A549 treated with Hydrocortisone at 1 μM for 4 hours (cell line): ENCODE data around the gene OR52M1. TPM values are rescaled to one million over a fixed set of nuclear protein-coding genes. Genes with fewer than 3 reads are reported as not detected.

Source experiments
- total RNA-seq: library from RNA; stranded (reverse); fragments of 200-300 nt; extraction: Qiagen RNA extraction; gene quantifications from 5 replicates; pipeline ENCODE4 v1.2.3, GENCODE V29; 2022

The OR52M1 gene, protein sequence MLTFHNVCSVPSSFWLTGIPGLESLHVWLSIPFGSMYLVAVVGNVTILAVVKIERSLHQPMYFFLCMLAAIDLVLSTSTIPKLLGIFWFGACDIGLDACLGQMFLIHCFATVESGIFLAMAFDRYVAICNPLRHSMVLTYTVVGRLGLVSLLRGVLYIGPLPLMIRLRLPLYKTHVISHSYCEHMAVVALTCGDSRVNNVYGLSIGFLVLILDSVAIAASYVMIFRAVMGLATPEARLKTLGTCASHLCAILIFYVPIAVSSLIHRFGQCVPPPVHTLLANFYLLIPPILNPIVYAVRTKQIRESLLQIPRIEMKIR
- not detected in 5 replicates for total RNA-seq

GRCh38 chr11:4544891-4545290, at the start of gene OR52M1:
Gene OR52M1, plus strand, starts transcription at chr11:4545191. Its CDS starts 0 bp downstream, at chr11:4545191.

DNA sequence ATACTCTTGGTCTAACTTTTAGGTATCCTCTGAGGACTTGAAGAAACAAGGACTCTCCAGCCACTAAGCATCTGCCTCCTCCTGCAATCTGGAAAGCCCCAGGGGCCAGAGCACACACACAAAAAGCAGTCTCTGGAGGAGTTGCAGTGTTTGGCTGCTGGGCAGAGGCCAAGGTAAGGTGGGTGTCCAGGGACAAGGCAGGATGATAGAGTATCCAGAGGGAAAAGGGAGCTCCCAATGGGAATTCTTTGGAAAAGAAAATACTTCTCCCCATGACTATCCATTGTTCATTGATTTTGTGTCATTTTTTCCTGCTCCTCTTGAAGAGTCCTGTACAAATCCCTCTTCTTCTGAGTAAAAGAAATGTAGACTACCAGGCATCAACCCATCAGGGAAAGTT, 36.5 kb downstream of the OR52M1 start, which contains the start of gene OR52I2:
Gene OR52I2 (plus strand): TSS at position 301 of the 400 bp plus-strand sequence.

DNA sequence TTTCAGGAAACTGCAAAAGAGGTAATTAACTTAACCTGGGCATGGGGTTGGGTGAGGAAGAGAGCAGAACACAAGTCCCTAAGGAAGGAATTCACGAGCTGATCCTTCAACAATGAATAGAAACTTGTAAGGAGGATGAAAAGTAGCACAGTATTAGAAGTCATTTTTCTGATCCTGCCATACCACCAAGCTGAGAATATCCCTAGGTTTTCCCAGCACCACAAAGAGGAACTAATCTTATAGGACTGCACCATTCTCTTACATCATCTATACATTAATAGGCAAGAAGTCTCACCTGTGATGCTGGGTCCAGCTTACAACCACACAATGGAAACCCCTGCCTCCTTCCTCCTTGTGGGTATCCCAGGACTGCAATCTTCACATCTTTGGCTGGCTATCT, 48.7 kb downstream of the OR52M1 start, which contains the start of gene OR52I1:
Gene OR52I1 (plus strand): TSS at position 301 of the 400 bp plus-strand sequence. CDS start 0 bp downstream, at position 301.

Other genes with a start within 250 kb of the OR52M1 start
- not detected in 5 replicates for gene OR52B4, start 176.8 kb upstream of the OR52M1 start, total RNA-seq
- 21.1 to 22.7 TPM (median 22.6 TPM) in 5 replicates for gene TRIM21, start 151.5 kb upstream of the OR52M1 start, total RNA-seq
- gene OR52K2, start 95.9 kb upstream of the OR52M1 start, total RNA-seq = not detected in 5 replicates
- not detected in 5 replicates for gene OR52K1, start 62.5 kb upstream of the OR52M1 start, total RNA-seq
- not detected in 5 replicates for gene OR52I2, start 36.6 kb downstream of the OR52M1 start, total RNA-seq
- not detected in 5 replicates for gene OR52I1, start 48.8 kb downstream of the OR52M1 start, total RNA-seq
- gene TRIM68, start 63.0 kb downstream of the OR52M1 start, total RNA-seq = 7.1 to 13.2 TPM (median 9.3 TPM) in 5 replicates
- not detected in 5 replicates for gene OR51D1, start 92.3 kb downstream of the OR52M1 start, total RNA-seq
- not detected in 5 replicates for gene OR51E1, start 98.8 kb downstream of the OR52M1 start, total RNA-seq
- not detected in 5 replicates for gene OR51E2, start 152.7 kb downstream of the OR52M1 start, total RNA-seq
- gene MMP26, start 159.6 kb downstream of the OR52M1 start, total RNA-seq = not detected in 5 replicates
- gene OR51F1, start 224.7 kb downstream of the OR52M1 start, total RNA-seq = not detected in 5 replicates